Prostate gland (tissue), 2 donors: ENCODE measurements around the gene DOCK10. TPM values are rescaled to one million over a fixed set of nuclear protein-coding genes. Genes with fewer than 3 reads are reported as not detected.
A peak's percentile ranks its signal among the peaks of the same experiment; 100 is the strongest.

Source experiments
- DNase-seq: peaks from one replicate; pipeline ENCODE4 v3.0.0-alpha.2; 2019; ENCODE audit warnings: low spot score
- H3K27ac ChIP-seq, 2 donors: fragments of 200-600 bp; sonication (generic); 2 replicates each; pipeline ENCODE4 v1.5.1; 2017 to 2019
- H3K27me3 ChIP-seq: fragments of 200-600 bp; sonication (generic); replicated peaks from 2 replicates; pipeline ENCODE4 v1.5.1; 2019; ENCODE audit not compliant: insufficient read depth
- H3K36me3 ChIP-seq, 2 donors: fragments of 200-600 bp; sonication (generic); 1 replicate in 1 of 2; 2 replicates in 1 of 2; pipeline versions ENCODE4 v1.5.1 to v1.8.1; 2017 to 2019
- H3K4me1 ChIP-seq: fragments of 200-600 bp; sonication (generic); replicated peaks from 2 replicates; pipeline ENCODE4 v1.5.1; 2019
- H3K4me3 ChIP-seq, 2 donors: fragments of 200-600 bp; sonication (generic); 2 replicates each; pipeline ENCODE4 v1.5.1; 2017 to 2019
- H3K9me3 ChIP-seq: fragments of 200-600 bp; sonication (generic); 2 replicates; pipeline ENCODE4 v1.5.1; 2017
- CTCF ChIP-seq, 4 experiments: fragments of 200-600 bp in 2 of 4; fragments of 450-650 bp in 2 of 4; sonication (generic) in 2 of 4; IDR thresholded peaks; 1 replicate in 3 of 4; 2 replicates in 1 of 4; pipeline ENCODE4 v1.5.1; 2016 to 2019; ENCODE audit warnings: antibody characterized with exemption in 4 of 4, mild to moderate bottlenecking in 2 of 4, moderate library complexity in 2 of 4
- POLR2A ChIP-seq: fragments of 450-650 bp; IDR thresholded peaks from one replicate; pipeline ENCODE4 v1.6.1; 2016; ENCODE audit warnings: antibody characterized with exemption, mild to moderate bottlenecking
- POLR2AphosphoS5 ChIP-seq: sonication (generic); formaldehyde crosslinking; IDR thresholded peaks from one replicate; pipeline ENCODE4 v1.6.1; 2017; ENCODE audit warnings: antibody characterized with exemption
- WGBS: methylation state at CpG from one replicate; pipeline ENCODE4 v1.1.5; 2018; 5-methylcytosine and 5-hydroxymethylcytosine counted together
- intact Hi-C: fragments of 100-400 bp; cut with DNase I; formaldehyde crosslinking; loops from one replicate; pipeline ENCODE4 v1.14.2; 2022
- total RNA-seq, 2 donors: library from RNA; depleted of rRNA; stranded (reverse); fragments of >200 nt; gene quantifications; one replicate each; pipeline ENCODE4 v1.1.0, GENCODE V29; 2016

Gene DOCK10
- total RNA-seq, 2 donors from 2014 or later = 4.8 to 6.2 TPM

DNA sequence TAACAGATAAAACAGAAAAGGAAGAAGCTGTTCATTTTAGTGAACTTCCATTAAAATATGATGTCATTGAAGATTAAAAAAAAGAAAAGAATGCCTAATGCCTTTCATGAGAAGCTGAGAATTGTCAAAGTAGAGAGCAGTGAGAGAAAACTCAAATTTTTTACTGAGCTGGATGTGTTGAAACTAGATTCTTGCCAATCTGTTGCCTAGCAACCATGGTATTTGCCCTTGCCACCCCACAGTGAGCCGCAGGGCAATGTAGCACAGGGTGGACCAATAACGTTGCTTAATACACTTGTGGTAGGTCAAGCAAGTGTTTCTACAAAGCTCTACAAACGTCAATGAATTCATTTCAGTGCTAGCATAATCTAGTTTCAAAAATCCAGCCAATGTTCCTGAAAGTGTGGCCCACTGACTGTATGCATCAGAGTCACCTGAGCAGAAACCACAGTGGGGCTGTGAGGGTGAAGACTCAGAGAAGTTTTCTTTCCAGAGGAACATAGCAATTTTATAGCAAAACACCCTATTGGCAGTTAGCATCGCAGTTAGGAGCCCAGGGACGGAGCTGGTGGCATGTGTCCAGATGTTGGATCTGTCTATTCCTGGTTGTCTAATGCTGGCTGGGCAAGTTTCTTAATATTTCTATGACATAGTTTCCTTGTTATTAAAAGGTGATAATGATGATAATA is 132.2 kb downstream of the DOCK10 start:
- intact Hi-C loops = no loop called here
- Histone ChIP-seq H3K4me1 (peaks cover 5% of the 10 kb centered on the region), H3K27me3 (no peaks in the 10 kb centered on the region), H3K4me3 (no peak overlapping the region), H3K27ac (no peak overlapping the region), H3K36me3 (no peaks in the 10 kb centered on the region), H3K9me3 (no peaks in the 10 kb centered on the region)
- no peak for TF ChIP-seq CTCF (IDR thresholded peaks at IDR 0.05)
- peak; percentile 17 for TF ChIP-seq POLR2AphosphoS5
- no peak for TF ChIP-seq POLR2A
- DNase-seq = peak; percentile 46
- WGBS = 7% methylated on average over 5 of the region's 5 CpGs

DNA sequence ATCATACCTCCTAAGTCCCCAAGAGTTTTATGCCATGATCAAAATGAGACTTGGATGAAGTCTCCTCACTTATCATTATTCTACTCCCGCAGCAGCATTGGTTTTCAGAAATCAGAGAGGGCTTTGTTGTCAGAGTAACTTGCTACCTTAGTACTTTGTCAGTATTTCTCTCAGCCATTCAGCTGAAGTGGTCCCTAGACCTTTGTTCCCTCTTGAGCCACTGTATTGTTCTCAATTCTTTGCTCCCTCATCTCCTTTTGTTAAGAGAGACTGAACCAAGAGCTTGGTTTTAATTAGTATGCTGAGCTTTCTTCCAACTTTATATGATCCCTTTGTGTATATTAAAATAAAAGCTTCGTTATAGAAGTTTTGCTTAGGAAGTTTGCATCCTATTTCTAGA is 133.4 kb downstream of the DOCK10 start:
- Histone ChIP-seq H3K4me3 (no peak overlapping the region), H3K9me3 (no peaks in the 10 kb centered on the region), H3K27me3 (no peaks in the 10 kb centered on the region), H3K4me1 (peaks cover 5% of the 10 kb centered on the region), H3K36me3 (no peaks in the 10 kb centered on the region), H3K27ac (no peak overlapping the region)
- 76% methylated on average over 2 of the region's 2 CpGs for WGBS
- DNase-seq = no peak
- intact Hi-C loops = no loop called here
- no peak for TF ChIP-seq POLR2A
- no peak for TF ChIP-seq POLR2AphosphoS5
- TF ChIP-seq CTCF (IDR thresholded peaks at IDR 0.05) = no peak

DNA sequence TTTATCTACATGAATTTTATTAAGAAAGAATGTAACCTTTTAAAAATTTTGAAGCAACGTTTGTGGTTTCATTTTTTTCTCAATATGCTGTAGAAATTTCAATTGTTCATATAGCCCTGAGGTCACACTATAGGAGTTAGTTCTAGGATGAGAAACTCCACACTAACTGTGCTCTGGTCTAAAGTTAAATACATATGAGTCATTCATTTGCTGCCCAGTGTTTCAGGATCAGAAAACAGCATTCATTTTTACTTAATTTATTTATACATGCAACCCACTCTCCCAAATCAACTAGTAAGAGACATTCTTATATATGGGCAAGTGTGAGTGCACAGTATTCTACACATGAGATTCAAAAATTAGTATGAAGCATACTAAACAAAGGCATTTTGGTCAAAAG is 137.9 kb downstream of the DOCK10 start:
- 64% methylated on average over 1 of the region's 1 CpG for WGBS
- H3K9me3 ChIP-seq = no peaks in the 10 kb centered on the region

DNA sequence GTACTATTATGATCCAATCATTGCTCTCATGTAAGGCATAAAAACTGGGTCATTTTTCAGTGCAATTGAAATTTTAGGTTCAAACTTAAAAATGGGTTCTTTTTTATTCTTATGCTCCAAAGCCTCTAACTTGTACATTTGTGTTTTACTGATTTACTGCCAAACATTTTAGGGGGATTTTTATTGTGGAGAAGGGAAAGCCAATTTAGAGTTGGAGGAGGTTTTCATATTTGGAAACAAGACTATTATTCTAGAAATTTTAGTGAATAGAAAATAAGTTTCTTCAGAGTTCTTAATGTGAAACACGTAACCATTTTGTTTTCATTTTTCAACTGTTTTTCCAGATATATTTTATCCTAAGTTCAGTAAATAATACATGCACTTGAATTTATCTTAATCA is 138.6 kb downstream of the DOCK10 start:
- H3K36me3 ChIP-seq = no peaks in the 10 kb centered on the region
- DNase-seq = no peak
- no peak overlapping the region for H3K4me3 ChIP-seq
- 86% methylated on average over 1 of the region's 1 CpG for WGBS
- H3K9me3 ChIP-seq = no peaks in the 10 kb centered on the region
- H3K27ac ChIP-seq = no peak overlapping the region
- H3K4me1 ChIP-seq = no peaks in the 10 kb centered on the region
- no peaks in the 10 kb centered on the region for H3K27me3 ChIP-seq
- TF ChIP-seq POLR2A = no peak
- TF ChIP-seq POLR2AphosphoS5 = no peak
- TF ChIP-seq CTCF (IDR thresholded peaks at IDR 0.05) = no peak
- intact Hi-C loops = no loop called here

More for the DNA sequence above, 137.9 kb downstream of the DOCK10 start:
- Histone ChIP-seq H3K27me3 (no peaks in the 10 kb centered on the region), H3K36me3 (no peaks in the 10 kb centered on the region), H3K27ac (no peak overlapping the region), H3K4me3 (no peak overlapping the region), H3K4me1 (no peaks in the 10 kb centered on the region)
- TF ChIP-seq POLR2AphosphoS5 (no peak), POLR2A (no peak), CTCF (IDR thresholded peaks at IDR 0.05) (no peak)
- DNase-seq = no peak
- intact Hi-C loops = no loop called here

DNA sequence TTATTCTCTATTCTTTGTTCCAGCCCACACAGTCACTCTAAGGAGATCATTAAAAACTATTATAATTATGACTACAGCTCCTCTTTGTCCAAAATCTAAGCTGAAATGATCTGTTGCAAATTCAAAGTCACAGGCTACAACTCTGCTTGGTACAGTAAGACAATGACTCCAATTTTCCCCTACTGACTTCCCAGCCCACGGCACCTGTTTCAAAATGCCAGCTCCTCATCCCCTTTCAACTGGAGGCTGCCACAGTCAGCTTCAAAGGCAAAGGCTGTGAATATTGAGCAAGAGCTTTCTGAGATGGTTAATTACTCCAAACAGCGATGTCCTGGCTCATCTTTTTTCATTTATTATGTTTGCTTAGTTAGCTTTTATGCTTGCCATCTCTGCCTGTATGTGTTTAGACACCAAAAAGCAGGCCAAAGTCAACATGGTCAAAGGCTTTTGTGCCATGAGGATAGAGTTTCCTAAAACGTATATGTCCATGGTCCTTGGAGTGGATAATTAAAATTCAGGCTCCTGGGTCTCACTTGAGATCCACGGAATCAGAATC is 141.1 kb downstream of the DOCK10 start:
- TF ChIP-seq POLR2A (no peak), POLR2AphosphoS5 (peak; percentile 65)
- H3K27ac ChIP-seq = no peak overlapping the region
- intact Hi-C loops = no loop called here

More for the DNA sequence above, 141.1 kb downstream of the DOCK10 start:
- DNase-seq = peak; percentile 16
- H3K27me3 ChIP-seq = no peaks in the 10 kb centered on the region
- H3K4me1 ChIP-seq = no peaks in the 10 kb centered on the region
- H3K36me3 ChIP-seq = no peaks in the 10 kb centered on the region
- no peaks in the 10 kb centered on the region for H3K9me3 ChIP-seq
- WGBS = 40% methylated on average over 4 of the region's 4 CpGs
- H3K4me3 ChIP-seq = no peak overlapping the region
